Stomach (tissue), 4 donors: ENCODE measurements around the gene MSH5.

Source experiments
- CTCF ChIP-seq, 7 experiments: fragments of 450-650 bp in 4 of 7; fragments of 200-600 bp in 3 of 7; sonication (generic) in 3 of 7; IDR thresholded peaks; one replicate each; pipeline ENCODE4 v1.5.1; 2016 to 2019; ENCODE audit warnings: antibody characterized with exemption in 7 of 7, control low read depth in 2 of 7, mild to moderate bottlenecking in 1 of 7
- EP300 ChIP-seq: sonication (generic); formaldehyde crosslinking; IDR thresholded peaks from one replicate; pipeline ENCODE4 v1.6.1; 2017; ENCODE audit warnings: antibody characterized with exemption
- POLR2A ChIP-seq, 4 donors: fragments of 450-650 bp; IDR thresholded peaks; one replicate each; pipeline ENCODE4 v1.6.1; 2016; ENCODE audit warnings: antibody characterized with exemption in 4 of 4, control low read depth in 2 of 4, mild to moderate bottlenecking in 1 of 4, moderate library complexity in 1 of 4
- POLR2AphosphoS5 ChIP-seq, 3 donors: sonication (generic); formaldehyde crosslinking; IDR thresholded peaks; one replicate each; pipeline ENCODE4 v1.6.1; 2016; ENCODE audit warnings: antibody characterized with exemption in 3 of 3

- TF ChIP-seq CTCF (IDR thresholded peaks at IDR 0.05), result no peak
- TF ChIP-seq POLR2A (IDR thresholded peaks at IDR 0.05), result no peak
- TF ChIP-seq POLR2AphosphoS5 (IDR thresholded peaks at IDR 0.05), result no peak
- TF ChIP-seq EP300, result no peak
Measured at GRCh38 chr6:31700740-31701401, 38.9 kb upstream of the MSH5 start.
